Activated naive CD4-positive, alpha-beta T cell treated with anti-CD3 and anti-CD28 coated beads, Interleukin-2, amount 50 U/mL, for 24 hours (primary cell): Measurements from ENCODE around the gene UQCRH.
"Not testable (repeated sequence)": the region's sequence is repeated elsewhere in the genome, so short reads cannot be mapped to it uniquely, and the experiment has no call there.

Experiments used
- H3K27ac Mint-ChIP-seq: one replicate; pipeline ENCODE4 v1.8.0; 2021; ENCODE audit warnings: mild to moderate bottlenecking, mixed read lengths
- H3K27me3 Mint-ChIP-seq: one replicate; pipeline ENCODE4 v1.8.0; 2021; ENCODE audit warnings: mixed read lengths
- H3K36me3 Mint-ChIP-seq: one replicate; pipeline ENCODE4 v1.8.0; 2021; ENCODE audit warnings: mixed read lengths
- H3K4me1 Mint-ChIP-seq: one replicate; pipeline ENCODE4 v1.8.0; 2021; ENCODE audit warnings: mixed read lengths
- H3K4me3 Mint-ChIP-seq: one replicate; pipeline ENCODE4 v1.8.0; 2021; ENCODE audit warnings: mild to moderate bottlenecking, mixed read lengths
- H3K9me3 Mint-ChIP-seq: one replicate; pipeline ENCODE4 v1.8.0; 2021; ENCODE audit warnings: mixed read lengths

Gene UQCRH

DNA sequence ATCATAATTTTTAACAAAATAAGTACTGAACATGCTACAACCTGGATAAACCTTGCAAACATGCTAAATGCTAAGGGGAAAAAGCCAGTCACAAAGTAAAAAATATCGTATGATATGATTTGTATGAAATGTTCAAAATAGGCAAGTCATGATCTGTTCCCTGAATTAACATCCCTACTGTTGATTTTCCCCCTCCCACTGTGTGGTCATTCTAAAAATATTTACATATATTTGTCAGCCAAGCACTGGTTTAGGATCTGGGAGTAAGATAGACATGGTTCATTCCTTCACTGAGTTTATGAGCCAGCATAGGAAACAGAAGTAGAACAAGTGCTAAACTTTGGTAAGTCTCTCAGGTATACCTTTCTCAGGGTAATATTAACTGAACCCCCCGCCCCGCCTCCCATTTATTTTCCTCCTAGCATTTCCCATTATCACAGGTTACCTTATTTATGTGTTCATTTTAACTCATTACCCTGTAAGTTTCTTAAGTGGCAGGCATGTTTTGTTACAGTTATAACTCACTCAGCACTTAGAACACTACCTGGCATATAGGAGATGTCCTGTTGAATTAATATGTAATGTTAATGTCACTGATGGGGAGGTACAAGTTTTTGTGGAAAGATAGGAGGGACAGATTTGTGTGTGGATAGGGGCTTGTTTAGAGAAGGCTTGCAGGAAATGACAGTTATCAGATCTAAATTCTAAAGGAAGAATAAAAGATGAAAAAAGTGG is 12.3 kb downstream of the UQCRH start:
- Mint-ChIP-seq H3K4me1 (no peaks in the 10 kb centered on the region), H3K9me3 (no peaks in the 10 kb centered on the region), H3K27ac (no peak overlapping the region), H3K27me3 (no peaks in the 10 kb centered on the region), H3K36me3 (peaks cover 12% of the 10 kb centered on the region), H3K4me3 (no peak overlapping the region)

DNA sequence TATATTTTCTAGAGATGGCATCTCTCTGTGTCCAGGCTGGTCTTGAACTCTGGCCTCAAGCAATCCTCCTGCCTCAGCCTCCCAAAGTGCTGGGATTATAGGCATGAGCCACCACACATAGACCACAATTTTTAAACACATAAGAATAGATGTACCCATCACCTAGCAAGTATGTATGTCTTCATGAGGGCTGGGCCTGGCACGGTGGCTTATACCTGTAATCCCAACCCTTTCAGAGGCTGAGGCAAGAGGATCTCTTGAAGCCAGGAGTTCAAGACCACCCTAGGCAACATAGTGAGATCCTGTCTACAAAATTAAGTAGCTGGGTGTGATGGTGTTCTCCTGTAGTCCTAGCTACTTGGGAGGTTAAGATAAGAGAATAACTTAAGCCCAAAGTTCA is 13.8 kb downstream of the UQCRH start:
- H3K4me1 Mint-ChIP-seq = no peaks in the 10 kb centered on the region
- no peak overlapping the region for H3K27ac Mint-ChIP-seq
- H3K27me3 Mint-ChIP-seq = no peaks in the 10 kb centered on the region
- peaks cover 10% of the 10 kb centered on the region for H3K36me3 Mint-ChIP-seq
- no peak overlapping the region for H3K4me3 Mint-ChIP-seq
- H3K9me3 Mint-ChIP-seq = no peaks in the 10 kb centered on the region

DNA sequence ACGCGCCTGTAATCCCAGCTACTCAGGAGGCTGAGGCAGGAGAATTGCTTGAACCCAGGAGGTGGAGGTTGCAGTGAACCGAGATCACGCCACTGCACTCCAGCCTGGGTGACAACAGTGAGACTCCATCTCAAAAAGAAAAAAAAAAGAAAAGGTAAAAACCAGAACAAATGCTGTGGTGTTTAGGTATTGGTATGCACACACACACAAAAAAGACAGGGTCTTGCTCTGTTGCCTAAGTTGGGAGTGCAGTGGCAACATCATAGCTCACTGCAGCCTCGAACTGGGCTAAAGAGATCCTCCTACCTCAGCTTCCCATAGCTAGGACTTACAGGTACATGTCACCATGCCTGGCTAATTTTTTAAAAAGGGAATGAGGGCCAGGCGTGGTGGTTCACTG is 15.8 kb downstream of the UQCRH start:
- H3K27me3 Mint-ChIP-seq, H3K4me1 Mint-ChIP-seq, H3K27ac Mint-ChIP-seq, H3K36me3 Mint-ChIP-seq, H3K9me3 Mint-ChIP-seq, H3K4me3 Mint-ChIP-seq: not testable (repeated sequence)

DNA sequence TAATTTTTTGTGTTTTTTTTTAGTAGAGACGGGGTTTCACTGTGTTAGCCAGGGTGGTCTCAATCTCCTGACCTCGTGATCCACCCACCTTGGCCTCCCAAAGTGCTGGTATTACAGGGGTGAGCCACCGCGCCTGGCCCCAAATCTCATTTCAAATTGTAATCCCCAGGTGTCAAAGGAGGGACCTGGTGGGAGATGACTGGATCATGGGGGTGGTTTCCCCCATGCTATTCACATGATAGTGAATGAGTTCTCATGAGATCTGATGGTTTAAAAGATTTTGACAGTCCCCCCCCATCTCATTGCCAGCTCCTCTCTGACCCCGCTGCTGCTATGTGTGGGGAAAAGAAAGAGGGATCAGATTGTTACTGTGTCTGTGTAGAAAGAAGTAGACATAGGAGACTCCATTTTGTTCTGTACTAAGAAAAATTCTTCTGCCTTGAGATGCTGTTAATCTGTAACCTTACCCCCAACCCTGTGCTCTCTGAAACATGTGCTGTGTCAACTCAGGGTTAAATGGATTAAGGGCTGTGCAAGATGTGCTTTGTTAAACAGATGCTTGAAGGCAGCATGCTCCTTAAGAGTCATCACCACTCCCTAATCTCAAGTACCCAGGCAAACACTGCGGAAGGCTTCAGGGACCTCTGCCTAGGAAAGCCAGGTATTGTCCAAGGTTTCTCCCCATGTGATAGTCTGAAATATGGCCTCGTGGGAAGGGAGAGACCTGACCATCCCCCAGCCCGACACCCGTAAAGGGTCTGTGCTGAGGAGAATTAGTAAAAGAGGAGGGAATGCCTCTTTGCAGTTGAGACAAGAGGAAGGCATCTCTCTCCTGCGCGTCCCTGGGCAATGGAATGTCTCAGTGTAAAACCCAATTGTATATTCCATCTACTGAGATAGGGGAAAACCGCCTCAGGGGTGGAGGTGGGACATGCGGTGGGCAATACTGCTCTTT is 16.7 kb downstream of the UQCRH start:
- H3K27ac Mint-ChIP-seq, H3K4me3 Mint-ChIP-seq, H3K36me3 Mint-ChIP-seq: not testable (repeated sequence)

DNA sequence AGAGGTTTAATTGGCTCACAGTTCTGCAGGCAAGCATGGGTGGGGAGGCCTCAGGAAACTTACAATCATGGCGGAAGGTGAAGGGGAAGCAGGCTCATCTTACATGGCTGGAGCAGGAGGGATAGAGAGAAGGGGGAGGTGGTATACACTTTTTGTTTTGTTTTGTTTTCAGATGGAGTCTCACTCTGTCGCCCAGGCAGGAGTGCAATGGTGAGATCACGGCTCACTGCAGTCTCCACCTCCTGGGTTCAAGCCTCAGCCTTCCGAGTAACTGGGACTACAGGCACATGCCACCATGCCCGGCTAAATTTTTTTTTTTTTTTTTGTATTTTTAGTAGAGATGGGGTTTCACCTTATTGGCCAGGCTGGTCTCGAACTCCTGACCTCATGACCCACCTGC is 18.7 kb downstream of the UQCRH start:
- not testable (repeated sequence) for H3K4me3 Mint-ChIP-seq, H3K36me3 Mint-ChIP-seq, H3K9me3 Mint-ChIP-seq, H3K27me3 Mint-ChIP-seq, H3K4me1 Mint-ChIP-seq, H3K27ac Mint-ChIP-seq

More for the DNA sequence above, 16.7 kb downstream of the UQCRH start:
- H3K4me1 Mint-ChIP-seq, H3K9me3 Mint-ChIP-seq, H3K27me3 Mint-ChIP-seq: not testable (repeated sequence)

DNA sequence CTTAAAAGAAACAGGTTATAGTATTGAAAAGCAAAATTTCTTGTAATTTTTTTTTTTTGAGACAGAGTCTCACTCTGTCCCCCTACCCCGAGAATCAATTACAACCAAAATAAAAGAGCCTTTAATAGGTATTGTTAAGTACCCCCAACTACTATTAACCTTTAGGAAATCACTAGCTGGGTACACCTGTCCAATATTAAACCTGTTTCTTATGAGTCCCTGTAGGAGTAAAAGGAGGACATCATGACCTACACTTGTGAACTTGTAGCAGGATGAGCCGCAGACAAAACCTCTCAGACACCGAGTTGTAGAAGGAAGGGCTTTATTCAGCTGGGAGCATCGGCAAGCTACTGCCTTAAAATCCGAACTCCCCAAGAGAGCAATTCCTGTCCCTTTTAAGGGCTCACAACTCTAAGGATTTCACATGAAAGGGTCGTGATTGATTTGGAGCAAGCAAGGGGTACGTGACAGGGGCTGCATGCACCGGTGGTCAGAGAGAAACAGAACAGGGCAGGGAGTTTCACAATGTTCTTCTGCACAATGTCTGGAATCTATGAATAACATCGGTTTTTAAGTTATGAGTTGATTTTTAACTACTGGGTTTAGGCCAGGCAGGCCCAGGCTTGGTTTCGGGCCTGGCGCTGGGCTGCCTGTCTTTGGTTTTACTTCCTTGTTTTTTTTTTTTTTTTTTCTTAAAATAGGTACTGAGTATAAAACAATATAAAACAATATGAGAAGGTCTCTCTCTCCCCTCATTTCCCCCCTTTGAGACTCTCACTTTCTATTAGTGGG is 22.0 kb downstream of the UQCRH start:
- not testable (repeated sequence) for H3K27me3 Mint-ChIP-seq, H3K9me3 Mint-ChIP-seq, H3K36me3 Mint-ChIP-seq, H3K4me3 Mint-ChIP-seq, H3K4me1 Mint-ChIP-seq
- peak overlapping the region; percentile 46 for H3K27ac Mint-ChIP-seq

DNA sequence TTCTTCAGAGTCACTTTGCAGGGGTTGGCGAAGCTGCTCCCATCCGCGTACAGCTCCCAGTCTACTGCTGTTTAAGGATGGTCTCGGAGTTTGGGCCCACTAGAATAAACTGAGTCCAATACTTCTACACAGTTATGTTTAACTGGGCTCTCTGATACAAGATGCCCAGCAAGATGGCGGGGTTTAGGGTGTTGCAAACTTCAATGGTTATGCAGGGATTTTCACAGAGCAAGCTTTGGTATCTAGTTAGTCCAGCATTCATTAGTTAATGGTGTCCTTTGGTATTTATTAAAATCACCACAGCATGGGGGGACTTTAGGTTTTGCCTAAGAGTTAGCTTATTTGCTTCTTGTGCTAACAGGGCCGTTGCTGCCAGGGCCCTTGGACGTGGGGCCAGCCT is 24.7 kb downstream of the UQCRH start:
- H3K27me3 Mint-ChIP-seq, H3K9me3 Mint-ChIP-seq, H3K4me3 Mint-ChIP-seq, H3K4me1 Mint-ChIP-seq, H3K36me3 Mint-ChIP-seq, H3K27ac Mint-ChIP-seq: not testable (repeated sequence)

DNA sequence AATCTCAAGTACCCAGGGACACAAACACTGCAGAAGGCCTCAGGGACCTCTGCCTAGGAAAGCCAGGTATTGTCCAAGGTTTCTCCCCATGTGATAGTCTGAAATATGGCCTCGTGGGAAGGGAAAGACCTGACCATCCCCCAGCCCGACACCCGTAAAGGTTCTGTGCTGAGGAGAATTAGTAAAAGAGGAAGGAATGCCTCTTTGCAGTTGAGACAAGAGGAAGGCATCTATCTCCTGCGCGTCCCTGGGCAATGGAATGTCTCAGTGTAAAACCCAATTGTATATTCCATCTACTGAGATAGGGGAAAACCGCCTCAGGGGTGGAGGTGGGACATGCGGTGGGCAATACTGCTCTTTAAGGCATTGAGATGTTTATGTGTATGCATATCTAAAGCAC is 26.3 kb downstream of the UQCRH start:
- H3K4me3 Mint-ChIP-seq, H3K27me3 Mint-ChIP-seq, H3K36me3 Mint-ChIP-seq, H3K27ac Mint-ChIP-seq, H3K9me3 Mint-ChIP-seq, H3K4me1 Mint-ChIP-seq: not testable (repeated sequence)

DNA sequence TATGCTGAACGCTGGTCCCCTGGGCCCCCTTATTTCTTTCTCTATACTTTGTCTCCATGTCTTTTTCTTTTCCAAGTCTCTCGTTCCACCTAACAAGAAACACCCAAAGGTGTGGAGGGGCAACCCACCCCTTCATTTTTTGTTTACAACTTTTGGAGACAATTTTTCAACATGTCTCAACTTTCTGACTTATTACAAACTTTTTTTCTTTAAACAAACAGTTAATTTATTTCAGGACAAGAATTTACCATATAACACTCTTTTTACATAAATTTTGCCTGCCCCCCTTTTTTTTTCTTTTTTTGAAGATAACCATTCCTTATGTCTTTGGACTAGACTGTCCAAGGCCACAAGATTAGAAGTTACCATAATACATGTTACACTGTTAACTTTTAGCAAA is 26.9 kb downstream of the UQCRH start:
- not testable (repeated sequence) for H3K27ac Mint-ChIP-seq, H3K4me1 Mint-ChIP-seq, H3K27me3 Mint-ChIP-seq, H3K36me3 Mint-ChIP-seq, H3K9me3 Mint-ChIP-seq, H3K4me3 Mint-ChIP-seq

DNA sequence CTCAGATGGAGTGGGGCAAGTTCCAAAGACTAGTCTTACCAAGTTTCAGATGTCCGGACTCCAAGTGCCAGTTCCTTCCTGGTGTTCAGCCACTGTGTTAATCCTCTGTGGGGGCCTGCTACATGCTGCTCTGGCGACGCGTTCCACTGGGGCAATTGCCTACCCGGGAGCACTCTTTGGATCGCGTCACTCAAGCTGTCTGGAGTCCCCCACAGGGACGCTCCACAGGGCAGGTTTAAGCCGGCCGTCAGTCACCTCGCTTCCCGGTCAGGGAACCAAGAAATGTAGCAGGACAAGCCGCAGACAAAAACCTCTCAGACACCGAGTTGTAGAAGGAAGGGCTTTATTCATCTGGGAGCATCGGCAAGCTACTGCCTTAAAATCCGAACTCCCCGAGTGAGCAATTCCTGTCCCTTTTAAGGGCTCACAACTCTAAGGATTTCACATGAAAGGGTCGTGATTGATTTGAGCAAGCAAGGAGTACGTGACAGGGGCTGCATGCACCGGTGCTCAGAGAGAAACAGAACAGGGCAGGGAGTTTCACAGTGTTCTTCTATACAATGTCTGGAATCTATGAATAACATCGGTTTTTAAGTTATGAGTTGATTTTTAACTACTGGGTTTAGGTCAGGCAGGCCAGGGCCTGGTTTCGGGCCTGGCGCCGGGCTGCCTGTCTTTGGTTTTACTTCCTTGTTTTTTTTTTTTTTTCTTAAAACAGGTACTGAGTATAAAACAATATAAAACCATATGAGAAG is 28.5 kb downstream of the UQCRH start:
- not testable (repeated sequence) for H3K36me3 Mint-ChIP-seq, H3K27ac Mint-ChIP-seq, H3K27me3 Mint-ChIP-seq, H3K4me1 Mint-ChIP-seq, H3K9me3 Mint-ChIP-seq, H3K4me3 Mint-ChIP-seq

DNA sequence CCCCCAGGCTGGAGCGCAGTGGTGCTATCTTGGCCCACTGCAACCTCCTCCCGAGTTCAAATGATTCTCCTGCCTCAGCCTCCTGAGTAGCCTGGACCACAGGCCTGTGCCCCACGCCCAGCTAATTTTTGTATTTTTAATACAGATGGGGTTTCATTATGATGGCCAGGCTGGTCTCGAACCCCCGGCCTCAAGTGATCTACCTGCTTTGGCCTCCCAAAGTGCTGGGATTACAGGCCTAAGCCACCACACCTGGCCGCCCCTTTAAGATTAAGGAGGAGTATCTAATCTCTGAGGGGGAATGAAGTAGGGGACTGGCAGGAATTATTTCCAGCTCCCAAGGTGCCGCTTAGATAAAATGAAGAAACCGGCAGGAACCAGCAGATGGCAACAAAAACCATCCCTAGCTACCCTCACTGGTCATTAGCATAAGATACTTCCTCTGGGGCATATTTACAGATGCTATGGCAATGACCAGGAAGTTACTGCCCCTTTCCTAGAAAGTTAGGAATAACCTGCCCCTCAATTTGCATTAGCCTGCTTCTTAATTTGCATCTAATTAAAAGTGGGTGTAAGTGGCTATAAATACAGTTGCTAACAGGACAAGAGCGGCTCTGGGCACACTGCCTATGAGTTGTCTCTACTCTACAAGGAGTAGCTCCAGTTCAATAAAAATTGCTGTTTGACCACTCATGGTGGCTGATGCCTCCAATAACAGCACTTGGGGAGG is 30.0 kb downstream of the UQCRH start:
- H3K4me1 Mint-ChIP-seq = no peaks in the 10 kb centered on the region
- no peaks in the 10 kb centered on the region for H3K36me3 Mint-ChIP-seq
- H3K9me3 Mint-ChIP-seq = no peaks in the 10 kb centered on the region
- no peak overlapping the region for H3K4me3 Mint-ChIP-seq
- no peak overlapping the region for H3K27ac Mint-ChIP-seq
- H3K27me3 Mint-ChIP-seq = no peaks in the 10 kb centered on the region

DNA sequence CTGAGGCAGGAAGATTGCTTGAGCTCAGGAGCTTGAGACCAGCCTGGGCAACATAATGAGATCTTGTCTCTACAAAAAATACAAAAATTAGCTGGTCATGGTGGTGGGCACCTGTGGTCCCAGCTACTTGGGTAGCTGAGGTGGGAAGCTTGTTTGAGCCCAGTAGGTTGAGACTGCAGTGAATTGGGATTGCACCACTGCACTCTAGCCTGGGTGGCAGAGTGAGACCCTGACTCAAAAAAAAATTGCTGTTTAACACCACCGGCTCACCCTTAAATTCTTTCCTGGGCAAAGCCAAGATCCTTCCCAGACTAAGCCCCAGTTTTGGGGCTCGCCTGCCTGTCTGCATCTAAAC is 30.5 kb downstream of the UQCRH start:
- no peak overlapping the region for H3K27ac Mint-ChIP-seq

DNA sequence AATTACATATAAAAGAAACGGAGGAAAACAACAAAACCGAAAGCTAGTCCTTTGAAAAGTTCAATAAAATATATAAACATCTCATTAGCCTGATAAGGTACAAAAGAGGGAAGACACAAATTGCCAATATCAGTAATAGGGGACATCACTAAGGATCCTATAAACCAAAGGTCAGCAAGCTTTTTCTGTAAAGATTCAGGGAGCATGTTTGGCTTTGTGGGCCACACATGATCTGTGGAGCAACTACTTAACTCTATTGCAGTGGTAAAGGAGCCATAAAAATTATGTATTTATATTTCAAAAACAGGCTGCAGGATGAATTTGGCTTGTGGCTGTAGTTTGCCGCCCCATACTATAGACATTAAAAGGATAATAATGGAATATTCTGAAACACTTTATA is 31.6 kb downstream of the UQCRH start:
- H3K4me3 Mint-ChIP-seq = no peak overlapping the region
- no peak overlapping the region for H3K27ac Mint-ChIP-seq
- peaks cover 9% of the 10 kb centered on the region for H3K4me1 Mint-ChIP-seq
- no peaks in the 10 kb centered on the region for H3K36me3 Mint-ChIP-seq
- H3K9me3 Mint-ChIP-seq = no peaks in the 10 kb centered on the region
- H3K27me3 Mint-ChIP-seq = no peaks in the 10 kb centered on the region

More for the DNA sequence above, 30.5 kb downstream of the UQCRH start:
- no peaks in the 10 kb centered on the region for H3K9me3 Mint-ChIP-seq
- H3K4me1 Mint-ChIP-seq = peaks cover 4% of the 10 kb centered on the region
- no peak overlapping the region for H3K4me3 Mint-ChIP-seq
- no peaks in the 10 kb centered on the region for H3K36me3 Mint-ChIP-seq
- no peaks in the 10 kb centered on the region for H3K27me3 Mint-ChIP-seq

DNA sequence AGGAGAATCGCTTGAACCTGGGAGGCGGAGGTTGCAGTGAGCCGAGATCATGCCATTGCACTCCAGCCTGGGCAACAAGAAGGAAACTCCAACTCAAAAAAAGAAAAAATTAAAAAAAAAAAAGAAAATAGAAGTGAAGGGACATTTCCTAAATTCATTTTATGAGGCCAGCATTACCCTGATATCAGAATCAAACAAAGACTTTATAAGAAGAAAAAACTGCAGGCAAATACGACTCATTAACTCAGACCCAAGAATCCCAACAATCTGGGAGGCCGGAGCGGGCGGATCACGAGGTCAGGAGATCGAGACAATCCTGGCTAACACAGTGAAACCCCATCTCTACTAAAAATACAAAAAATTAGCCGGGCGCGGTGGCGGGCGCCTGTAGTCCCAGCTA is 33.9 kb downstream of the UQCRH start:
- not testable (repeated sequence) for H3K27me3 Mint-ChIP-seq, H3K27ac Mint-ChIP-seq
- peaks cover 10% of the 10 kb centered on the region for H3K36me3 Mint-ChIP-seq

More for the DNA sequence above, 33.9 kb downstream of the UQCRH start:
- not testable (repeated sequence) for H3K4me3 Mint-ChIP-seq, H3K9me3 Mint-ChIP-seq
- H3K4me1 Mint-ChIP-seq = peaks cover 30% of the 10 kb centered on the region
